ENCODE data around the gene ANXA3. TPM values are rescaled to one million over a fixed set of nuclear protein-coding genes. Genes with fewer than 3 reads are reported as not detected.

The ANXA3 gene
- total RNA-seq, 1 donor from 2014 or later = 1.0 TPM

- Mint-ChIP-seq H3K4me3 (ENCODE audit: unreplicated experiment) (no peak overlapping the region), H3K4me1 (ENCODE audit: unreplicated experiment) (peaks cover 2% of the 10 kb centered on the region), H3K27ac (ENCODE audit: unreplicated experiment) (no peak overlapping the region), H3K36me3 (ENCODE audit: unreplicated experiment) (no peaks in the 10 kb centered on the region), H3K9me3 (ENCODE audit: unreplicated experiment) (no peaks in the 10 kb centered on the region), H3K27me3 (ENCODE audit: unreplicated experiment) (peaks cover 17% of the 10 kb centered on the region)
- DNase-seq (ENCODE audit: extremely low spot score, unreplicated experiment) = no peak
- TF ChIP-seq CTCF (IDR thresholded peaks at IDR 0.05) = no peak
These were observed 39.1 kb upstream of the ANXA3 start for GRCh38 chr4:78512357-78512920.

GRCh38 chr4:78513411-78513975 lies 38.1 kb upstream of the ANXA3 start:
- Mint-ChIP-seq H3K27me3 (ENCODE audit: unreplicated experiment) (peaks cover 12% of the 10 kb centered on the region), H3K4me3 (ENCODE audit: unreplicated experiment) (no peak overlapping the region), H3K9me3 (ENCODE audit: unreplicated experiment) (no peaks in the 10 kb centered on the region), H3K36me3 (ENCODE audit: unreplicated experiment) (no peaks in the 10 kb centered on the region), H3K27ac (ENCODE audit: unreplicated experiment) (no peak overlapping the region), H3K4me1 (ENCODE audit: unreplicated experiment) (peaks cover 2% of the 10 kb centered on the region)
- DNase-seq (ENCODE audit: extremely low spot score, unreplicated experiment) = no peak
- no peak for TF ChIP-seq CTCF (IDR thresholded peaks at IDR 0.05)

GRCh38 chr4:78517050-78517652 lies 34.4 kb upstream of the ANXA3 start:
- Mint-ChIP-seq H3K27me3 (ENCODE audit: unreplicated experiment) (peaks cover 19% of the 10 kb centered on the region), H3K9me3 (ENCODE audit: unreplicated experiment) (no peaks in the 10 kb centered on the region), H3K27ac (ENCODE audit: unreplicated experiment) (no peak overlapping the region), H3K4me1 (ENCODE audit: unreplicated experiment) (peaks cover 16% of the 10 kb centered on the region), H3K4me3 (ENCODE audit: unreplicated experiment) (no peak overlapping the region), H3K36me3 (ENCODE audit: unreplicated experiment) (no peaks in the 10 kb centered on the region)
- DNase-seq (ENCODE audit: extremely low spot score, unreplicated experiment) = no peak
- peak; percentile 78 for TF ChIP-seq CTCF (IDR thresholded peaks at IDR 0.05)

- Mint-ChIP-seq H3K27me3 (ENCODE audit: unreplicated experiment) (peaks cover 19% of the 10 kb centered on the region), H3K4me3 (ENCODE audit: unreplicated experiment) (no peak overlapping the region), H3K27ac (ENCODE audit: unreplicated experiment) (no peak overlapping the region), H3K36me3 (ENCODE audit: unreplicated experiment) (no peaks in the 10 kb centered on the region), H3K4me1 (ENCODE audit: unreplicated experiment) (peaks cover 16% of the 10 kb centered on the region), H3K9me3 (ENCODE audit: unreplicated experiment) (no peaks in the 10 kb centered on the region)
- TF ChIP-seq CTCF (IDR thresholded peaks at IDR 0.05) = no peak
- DNase-seq (ENCODE audit: extremely low spot score, unreplicated experiment) = no peak
These were observed 33.0 kb upstream of the ANXA3 start for GRCh38 chr4:78518561-78518960.

- Mint-ChIP-seq H3K9me3 (ENCODE audit: unreplicated experiment) (no peaks in the 10 kb centered on the region), H3K4me1 (ENCODE audit: unreplicated experiment) (peaks cover 16% of the 10 kb centered on the region), H3K27ac (ENCODE audit: unreplicated experiment) (no peak overlapping the region), H3K4me3 (ENCODE audit: unreplicated experiment) (no peak overlapping the region), H3K36me3 (ENCODE audit: unreplicated experiment) (no peaks in the 10 kb centered on the region), H3K27me3 (ENCODE audit: unreplicated experiment) (peaks cover 27% of the 10 kb centered on the region)
- DNase-seq (ENCODE audit: extremely low spot score, unreplicated experiment) = no peak
- TF ChIP-seq CTCF (IDR thresholded peaks at IDR 0.05) = no peak
These were observed 31.6 kb upstream of the ANXA3 start for GRCh38 chr4:78519962-78520361.

Measured in osteocyte (in vitro differentiated cells).